SK-N-SH treated with all-trans-retinoic acid at 6 μM for 48 hours (cell line): ENCODE data around the gene NRXN3.

Experiments used
- ARNTL ChIP-seq: fragments of 450-650 bp; formaldehyde crosslinking; IDR thresholded peaks from 2 replicates; pipeline ENCODE4 v1.5.0; 2020; ENCODE audit warnings: low read depth, mild to moderate bottlenecking, moderate library complexity, borderline replicate concordance
- CSDC2 ChIP-seq: fragments of 250-450 bp; sonication (Bioruptor Pico); IDR thresholded peaks from 2 replicates; pipeline ENCODE4 v1.5.0; 2020; ENCODE audit warnings: mild to moderate bottlenecking, moderate library complexity
- GLIS3 ChIP-seq: fragments of 250-450 bp; sonication (Bioruptor Pico); IDR thresholded peaks from 2 replicates; pipeline ENCODE4 v1.5.0; 2020; ENCODE audit warnings: mild to moderate bottlenecking, moderate library complexity
- ISL1 ChIP-seq: fragments of 250-450 bp; sonication (Bioruptor Pico); IDR thresholded peaks from 2 replicates; pipeline ENCODE4 v2.1.2; 2022; ENCODE audit warnings: mild to moderate bottlenecking, moderate library complexity
- RARB ChIP-seq: fragments of 250-450 bp; sonication (Bioruptor Pico); IDR thresholded peaks from 2 replicates; pipeline ENCODE4 v1.8.0; 2021; ENCODE audit warnings: mild to moderate bottlenecking, moderate library complexity
- TCF4 ChIP-seq: fragments of 250-450 bp; sonication (Bioruptor Pico); IDR thresholded peaks from 2 replicates; pipeline ENCODE4 v1.8.0; 2021; ENCODE audit warnings: mild to moderate bottlenecking, moderate library complexity, borderline replicate concordance
- TOX ChIP-seq: fragments of 250-450 bp; sonication (Bioruptor Pico); IDR thresholded peaks from 2 replicates; pipeline ENCODE4 v1.8.0; 2021; ENCODE audit warnings: mild to moderate bottlenecking, moderate library complexity, borderline replicate concordance
- TSHZ2 ChIP-seq: fragments of 250-450 bp; sonication (Bioruptor Pico); IDR thresholded peaks from 2 replicates; pipeline ENCODE4 v1.5.0; 2020; ENCODE audit warnings: mild to moderate bottlenecking, moderate library complexity
- ZC3H10 ChIP-seq: fragments of 250-450 bp; sonication (Bioruptor Pico); IDR thresholded peaks from 2 replicates; pipeline ENCODE4 v1.5.1; 2021; ENCODE audit warnings: mild to moderate bottlenecking, moderate library complexity
- ZNF565 ChIP-seq: fragments of 450-650 bp; formaldehyde crosslinking; conservative IDR thresholded peaks from 2 replicates; pipeline ENCODE4 v1.5.0; 2020; ENCODE audit warnings: low read depth, mild to moderate bottlenecking, moderate library complexity
- ZNF8 ChIP-seq: fragments of 450-650 bp; formaldehyde crosslinking; IDR thresholded peaks from 2 replicates; pipeline ENCODE4 v1.5.0; 2020; ENCODE audit warnings: mild to moderate bottlenecking, moderate library complexity
- TF ChIP-seq, protein P1 (sequence below): fragments of 250-450 bp; sonication (Bioruptor Pico); IDR thresholded peaks from 2 replicates; pipeline ENCODE4 v1.5.1; 2020; ENCODE audit warnings: low read depth, mild to moderate bottlenecking, moderate library complexity
- TF ChIP-seq, protein P2 (sequence below): fragments of 250-450 bp; sonication (Bioruptor Pico); IDR thresholded peaks from 2 replicates; pipeline ENCODE4 v1.5.1; 2021; ENCODE audit warnings: mild to moderate bottlenecking, moderate library complexity

DNA sequence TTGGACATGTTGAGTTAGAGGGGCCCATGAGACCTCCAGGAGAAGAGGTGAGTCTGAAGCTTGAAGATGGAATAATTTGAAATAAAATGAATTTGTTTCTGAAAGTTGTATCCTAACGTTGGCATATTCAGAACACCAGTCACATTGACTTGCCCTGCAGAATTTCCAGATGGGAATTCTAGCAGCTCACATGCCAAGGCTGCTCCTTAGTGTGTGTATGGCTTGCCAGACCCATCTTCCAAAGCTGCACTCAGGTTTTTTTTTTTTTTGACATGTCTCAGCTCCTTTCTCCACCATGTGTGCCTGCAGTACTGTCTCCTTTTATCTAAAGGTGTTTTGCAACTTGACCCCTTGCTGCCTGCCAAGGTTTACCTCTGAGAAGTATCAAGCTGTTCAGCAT, 261.9 kb downstream of the NRXN3 start:
- TF ChIP-seq ISL1 (CRISPR knock-in tag) (no peak), RARB (CRISPR knock-in tag) (no peak), GLIS3 (CRISPR knock-in tag) (no peak), ZNF8 (no peak), ARNTL (CRISPR knock-in tag) (no peak), ZNF565 (CRISPR knock-in tag) (no peak), ZC3H10 (CRISPR knock-in tag) (no peak), CSDC2 (CRISPR knock-in tag) (no peak), TSHZ2 (CRISPR knock-in tag) (no peak), TCF4 (no peak), TOX (CRISPR knock-in tag) (no peak)
- TF ChIP-seq, protein P1, sequence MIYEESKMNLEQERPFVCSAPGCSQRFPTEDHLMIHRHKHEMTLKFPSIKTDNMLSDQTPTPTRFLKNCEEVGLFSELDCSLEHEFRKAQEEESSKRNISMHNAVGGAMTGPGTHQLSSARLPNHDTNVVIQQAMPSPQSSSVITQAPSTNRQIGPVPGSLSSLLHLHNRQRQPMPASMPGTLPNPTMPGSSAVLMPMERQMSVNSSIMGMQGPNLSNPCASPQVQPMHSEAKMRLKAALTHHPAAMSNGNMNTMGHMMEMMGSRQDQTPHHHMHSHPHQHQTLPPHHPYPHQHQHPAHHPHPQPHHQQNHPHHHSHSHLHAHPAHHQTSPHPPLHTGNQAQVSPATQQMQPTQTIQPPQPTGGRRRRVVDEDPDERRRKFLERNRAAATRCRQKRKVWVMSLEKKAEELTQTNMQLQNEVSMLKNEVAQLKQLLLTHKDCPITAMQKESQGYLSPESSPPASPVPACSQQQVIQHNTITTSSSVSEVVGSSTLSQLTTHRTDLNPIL (CRISPR knock-in tag) = no peak
- TF ChIP-seq, protein P2, sequence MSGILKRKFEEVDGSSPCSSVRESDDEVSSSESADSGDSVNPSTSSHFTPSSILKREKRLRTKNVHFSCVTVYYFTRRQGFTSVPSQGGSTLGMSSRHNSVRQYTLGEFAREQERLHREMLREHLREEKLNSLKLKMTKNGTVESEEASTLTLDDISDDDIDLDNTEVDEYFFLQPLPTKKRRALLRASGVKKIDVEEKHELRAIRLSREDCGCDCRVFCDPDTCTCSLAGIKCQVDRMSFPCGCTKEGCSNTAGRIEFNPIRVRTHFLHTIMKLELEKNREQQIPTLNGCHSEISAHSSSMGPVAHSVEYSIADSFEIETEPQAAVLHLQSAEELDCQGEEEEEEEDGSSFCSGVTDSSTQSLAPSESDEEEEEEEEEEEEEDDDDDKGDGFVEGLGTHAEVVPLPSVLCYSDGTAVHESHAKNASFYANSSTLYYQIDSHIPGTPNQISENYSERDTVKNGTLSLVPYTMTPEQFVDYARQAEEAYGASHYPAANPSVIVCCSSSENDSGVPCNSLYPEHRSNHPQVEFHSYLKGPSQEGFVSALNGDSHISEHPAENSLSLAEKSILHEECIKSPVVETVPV = no peak
